ENCODE data around the gene BOLA2.
"Not testable (repeated sequence)": the region's sequence is repeated elsewhere in the genome, so short reads cannot be mapped to it uniquely, and the experiment has no call there.

Gene BOLA2

DNA sequence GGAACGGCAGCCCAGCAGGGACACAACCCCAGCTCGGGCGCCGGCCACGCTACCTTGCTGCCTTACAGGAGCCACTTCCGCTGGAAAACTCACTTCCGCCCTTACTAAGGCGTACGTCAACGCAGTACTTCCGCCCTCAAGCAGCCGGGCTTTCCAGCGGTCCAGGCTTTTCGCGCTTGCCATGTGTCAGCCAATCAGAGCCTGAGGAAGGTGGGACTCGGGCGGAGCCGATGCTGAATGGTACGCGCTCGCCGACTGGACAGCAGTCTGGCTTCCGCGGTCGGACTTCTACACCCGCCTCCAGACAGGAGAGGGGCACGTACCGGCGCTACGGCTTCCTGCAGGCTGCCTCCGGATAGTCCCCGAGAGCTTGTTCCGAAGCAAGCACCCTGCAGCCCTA lies at the start of gene BOLA2, which contains the start of gene SLX1B:
TSS of gene BOLA2 (minus strand) at position 83 of the 400 bp plus-strand sequence. CDS start 98 bp downstream, outside the sequence.
TSS of gene SLX1B (plus strand) at position 265 of the 400 bp plus-strand sequence.
- not testable (repeated sequence) for DNase-seq (ENCODE audit: low read depth in 2 of 2)

GRCh38 chr16:29482276-29482675 lies 28.1 kb upstream of the BOLA2 start:
- not testable (repeated sequence) for DNase-seq (ENCODE audit: low read depth in 2 of 2)

GRCh38 chr16:29472065-29472464 lies 17.9 kb upstream of the BOLA2 start:
- DNase-seq (ENCODE audit: low read depth in 2 of 2): not testable (repeated sequence)

DNA sequence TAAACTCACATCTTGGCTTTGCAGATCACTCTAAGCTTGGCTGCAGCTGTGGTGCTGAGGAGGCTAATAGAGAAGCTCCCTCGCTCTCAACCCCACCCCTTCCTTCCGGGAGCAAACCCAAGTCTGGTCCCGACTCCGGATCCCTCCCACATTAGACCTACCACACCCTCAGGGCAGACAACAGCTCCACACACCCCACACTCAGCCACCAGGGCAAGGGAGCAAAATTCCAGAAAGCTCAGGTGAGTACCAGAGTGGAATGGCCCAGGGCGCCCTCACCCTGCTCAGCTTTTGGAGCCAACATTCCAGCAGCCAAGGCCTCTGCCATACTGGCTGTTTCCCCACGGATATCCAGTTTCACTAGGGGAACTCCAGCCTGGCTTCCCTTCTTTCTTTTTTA lies 15.5 kb upstream of the BOLA2 start:
- DNase-seq (ENCODE audit: low read depth in 2 of 2): peak in 1 of 2 donors; percentile 1

GRCh38 chr16:29467654-29468366 lies 13.7 kb upstream of the BOLA2 start:
- DNase-seq (ENCODE audit: low read depth in 2 of 2): not testable (repeated sequence)

DNA sequence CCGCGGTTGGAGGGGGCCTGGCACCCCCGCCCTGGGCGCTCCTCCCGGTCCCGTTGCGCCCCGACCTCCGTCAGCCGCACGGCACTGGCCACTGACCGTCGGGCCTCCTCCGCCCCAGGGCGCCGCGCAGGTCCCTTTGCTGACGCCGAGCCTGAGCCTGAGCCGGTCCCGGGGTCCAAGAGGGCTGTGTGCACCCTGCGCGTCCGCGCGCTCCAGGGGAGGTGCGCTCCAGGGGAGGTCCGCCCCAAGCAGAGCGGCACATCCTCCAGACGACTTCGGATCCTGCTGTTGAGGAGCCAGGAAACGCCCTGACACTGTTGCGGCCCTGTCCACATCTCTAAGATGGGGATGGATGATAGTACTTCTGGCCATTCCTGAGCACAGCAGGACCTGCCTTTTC lies 12.8 kb upstream of the BOLA2 start:
- DNase-seq (ENCODE audit: low read depth in 2 of 2): not testable (repeated sequence)

DNA sequence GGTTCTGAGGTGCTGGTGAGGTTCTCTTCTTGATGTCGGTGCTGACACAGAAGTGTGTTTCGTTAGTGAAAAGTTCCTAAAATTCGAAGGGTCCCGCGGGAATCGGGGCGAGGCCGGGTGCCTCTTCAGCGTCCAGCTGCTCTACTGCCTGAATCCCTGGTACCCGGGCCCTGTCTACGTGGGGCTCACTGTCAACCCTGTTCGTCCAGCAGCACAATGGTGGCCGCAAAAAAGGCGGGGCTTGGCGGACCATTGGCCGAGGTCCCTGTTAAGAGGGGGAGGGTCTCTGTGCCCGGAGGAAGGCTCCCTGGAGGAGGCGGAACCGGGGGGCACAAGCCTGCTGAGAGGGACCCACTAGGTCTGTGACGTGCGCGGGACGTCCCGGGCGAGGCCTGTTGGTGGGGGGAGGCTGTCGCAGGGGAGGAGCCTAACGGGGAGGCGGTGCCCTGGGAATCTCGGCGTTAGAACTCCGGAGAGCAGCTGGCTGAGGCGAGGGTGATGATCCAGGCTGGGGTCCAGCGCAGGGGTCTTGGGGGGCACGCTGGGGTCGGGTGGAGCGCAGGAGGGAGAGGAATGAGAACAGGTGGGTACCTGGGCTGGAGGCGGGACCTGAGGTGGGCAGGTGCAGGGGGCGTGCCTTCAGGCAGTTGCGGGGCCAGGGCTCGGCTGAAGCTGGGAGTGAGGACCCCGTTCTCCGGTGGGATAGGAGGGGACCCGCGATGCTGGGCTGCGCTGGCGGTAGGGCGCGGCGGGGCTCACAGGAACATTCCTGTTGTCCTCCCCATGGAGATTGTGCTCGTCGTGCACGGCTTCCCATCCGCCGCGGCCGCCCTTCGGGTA lies 12.1 kb upstream of the BOLA2 start:
- DNase-seq (ENCODE audit: low read depth in 2 of 2): not testable (repeated sequence)

DNA sequence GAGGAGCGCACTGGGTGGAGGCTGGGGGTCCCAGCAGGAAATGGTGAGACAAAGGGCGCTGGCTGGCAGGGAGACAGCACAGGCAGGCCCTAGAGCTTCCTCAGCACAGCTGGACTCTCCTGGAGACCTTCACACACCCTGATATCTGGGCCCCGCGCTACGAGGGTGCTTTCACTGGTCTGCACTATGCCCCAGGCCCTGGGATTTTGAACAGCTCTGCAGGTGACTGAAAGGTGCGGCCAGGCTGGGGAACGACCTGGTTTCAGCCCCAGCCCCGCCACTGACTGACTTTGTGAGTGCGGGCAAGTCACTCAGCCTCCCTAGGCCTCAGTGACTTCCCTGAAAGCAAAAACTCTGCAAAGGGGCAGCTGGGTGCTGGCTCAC lies 6.5 kb upstream of the BOLA2 start:
- DNase-seq (ENCODE audit: low read depth in 2 of 2): not testable (repeated sequence)

DNA sequence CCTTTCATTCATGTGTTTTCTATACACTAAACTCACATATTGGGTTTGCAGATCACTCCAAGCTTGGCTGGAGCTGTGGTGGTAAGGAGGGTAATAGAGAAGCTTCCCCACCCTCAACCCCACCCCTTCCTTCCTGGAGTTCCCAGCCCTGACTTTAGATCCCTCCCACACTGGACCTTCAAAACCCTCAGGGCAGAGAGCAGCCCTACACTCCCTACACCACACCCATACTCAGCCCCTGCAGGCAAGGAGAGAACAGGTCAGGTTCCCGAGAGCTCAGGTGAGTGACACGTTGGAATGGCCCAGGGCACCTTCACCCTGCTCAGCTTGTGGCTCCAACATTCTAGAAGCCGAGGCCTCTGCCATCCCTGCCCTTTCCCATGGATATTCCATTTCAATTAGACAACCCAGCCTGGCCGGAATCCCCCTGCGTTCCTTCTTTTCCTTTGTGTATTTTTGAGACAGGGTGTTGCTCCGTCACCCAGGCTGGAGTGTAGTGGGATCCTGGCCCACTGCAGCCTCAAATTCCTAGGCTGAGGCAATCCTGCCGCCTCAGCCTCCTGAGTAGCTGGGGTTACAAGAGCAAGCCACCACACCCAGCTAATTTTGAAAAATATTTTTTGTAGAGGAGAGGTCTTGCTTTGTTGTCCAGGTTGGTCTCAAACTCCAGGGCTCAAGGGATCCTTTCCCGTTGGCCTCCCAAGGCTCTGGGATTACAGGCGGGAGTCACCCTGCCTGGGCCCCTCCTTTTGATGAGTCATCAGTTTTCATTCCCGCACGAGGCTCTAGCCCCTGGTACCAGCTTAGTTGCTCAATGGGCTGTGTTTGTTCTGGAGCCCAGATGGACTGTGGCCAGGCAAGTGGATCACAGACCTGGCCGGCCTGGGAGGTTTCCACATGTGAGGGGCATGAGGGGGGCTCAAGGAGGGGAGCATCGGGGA lies 5.8 kb upstream of the BOLA2 start, which contains the start of gene SULT1A4:
TSS of gene SULT1A4 (plus strand) at position 208 of the 941 bp plus-strand sequence. CDS start 1,473 bp downstream, outside the sequence.
- not testable (repeated sequence) for DNase-seq (ENCODE audit: low read depth in 2 of 2)

GRCh38 chr16:29457660-29458059 lies 3.5 kb upstream of the BOLA2 start:
- DNase-seq (ENCODE audit: low read depth in 2 of 2): not testable (repeated sequence)

- DNase-seq (ENCODE audit: low read depth in 2 of 2): not testable (repeated sequence)
Measured at GRCh38 chr16:29454828-29455227, 677 bp upstream of the BOLA2 start.

DNA sequence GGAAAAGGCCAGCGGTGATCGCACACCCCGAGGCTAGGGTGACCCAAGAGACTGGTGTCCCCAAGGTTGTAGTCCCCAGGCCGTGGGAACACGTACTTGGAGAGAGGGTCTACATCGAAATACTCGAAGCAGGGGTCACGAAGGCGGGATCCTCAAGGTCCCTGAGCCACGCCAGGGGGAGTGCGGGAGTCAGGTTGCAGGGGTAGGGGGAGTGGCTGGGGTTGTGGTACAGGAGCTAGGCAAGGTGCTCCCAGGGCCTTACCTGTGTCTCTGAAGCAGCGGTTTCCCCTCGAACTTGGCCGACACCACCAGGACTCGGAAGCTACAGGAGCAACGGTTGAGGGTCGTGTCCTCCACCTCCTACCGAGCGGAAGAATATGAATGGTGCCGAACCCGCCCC lies 397 bp downstream of the BOLA2 start:
- DNase-seq (ENCODE audit: low read depth in 2 of 2): not testable (repeated sequence)

GRCh38 chr16:29425390-29425789 lies 28.8 kb downstream of the BOLA2 start:
- DNase-seq (ENCODE audit: low read depth in 2 of 2): not testable (repeated sequence)

DNA sequence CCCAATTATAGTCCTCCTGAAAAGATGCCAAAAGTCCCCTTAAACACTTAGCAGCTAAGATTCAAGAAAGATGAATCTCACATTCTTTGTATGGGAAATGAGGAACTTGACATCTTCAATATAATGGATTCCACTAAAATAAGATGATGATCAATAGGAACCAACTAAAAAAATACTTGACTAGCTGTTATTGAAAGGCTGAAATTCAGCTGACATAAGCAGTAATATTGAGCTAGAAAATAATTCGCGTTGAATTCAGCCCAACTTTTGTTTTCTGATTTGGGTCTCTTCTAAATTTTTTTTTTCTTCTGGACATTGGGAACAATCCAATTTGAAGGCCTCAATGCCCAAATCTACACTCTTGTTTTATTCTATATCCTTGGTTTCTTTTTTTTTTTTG lies 30.6 kb downstream of the BOLA2 start:
- DNase-seq (ENCODE audit: low read depth in 2 of 2): not testable (repeated sequence)

- DNase-seq (ENCODE audit: low read depth in 2 of 2): not testable (repeated sequence)
Measured at GRCh38 chr16:29405249-29405648, 48.9 kb downstream of the BOLA2 start.
